Loucy (cell line): Measurements from ENCODE around the gene RPRML.

Source experiments
- H2AFZ ChIP-seq: fragments of 200-600 bp; sonication (generic); 2 replicates; pipeline ENCODE4 v1.6.0; 2016; ENCODE audit warnings: antibody characterized with exemption, mild to moderate bottlenecking, low read length, moderate library complexity
- H3F3A ChIP-seq: fragments of 200-600 bp; 2 replicates; pipeline ENCODE4 v1.6.0; 2016; ENCODE audit warnings: antibody characterized with exemption, low read depth, mild to moderate bottlenecking
- H3K27me3 ChIP-seq: fragments of 200-600 bp; sonication (generic); 2 replicates; pipeline ENCODE4 v1.6.1; 2014; ENCODE audit warnings: low read length, mild to moderate bottlenecking; ENCODE audit not compliant: insufficient read depth, poor library complexity, severe bottlenecking
- H3K36me3 ChIP-seq: fragments of 200-600 bp; sonication (generic); 2 replicates; pipeline ENCODE4 v1.6.1; 2016; ENCODE audit warnings: low read length; ENCODE audit not compliant: insufficient read depth
- H3K4me1 ChIP-seq: fragments of 200-600 bp; sonication (generic); 2 replicates; pipeline ENCODE4 v1.5.1; 2014; ENCODE audit warnings: low read length, mild to moderate bottlenecking; ENCODE audit not compliant: insufficient read depth, poor library complexity, severe bottlenecking
- H3K4me2 ChIP-seq: fragments of 200-600 bp; sonication (generic); 2 replicates; pipeline ENCODE4 v1.6.0; 2014; ENCODE audit warnings: antibody characterized with exemption, low read length, low read depth, mild to moderate bottlenecking; ENCODE audit not compliant: poor library complexity, severe bottlenecking
- H3K4me3 ChIP-seq: fragments of 200-600 bp; sonication (generic); 2 replicates; pipeline ENCODE4 v1.5.1; 2014; ENCODE audit warnings: low read length, mild to moderate bottlenecking, mixed read lengths; ENCODE audit not compliant: poor library complexity, severe bottlenecking
- H3K79me2 ChIP-seq: fragments of 200-600 bp; sonication (generic); 2 replicates; pipeline ENCODE4 v1.6.1; 2014; ENCODE audit warnings: low read length; ENCODE audit not compliant: insufficient read depth
- H3K9ac ChIP-seq: fragments of 200-600 bp; sonication (generic); 2 replicates; pipeline ENCODE4 v1.6.0; 2014; ENCODE audit warnings: mild to moderate bottlenecking, low read depth, low read length, moderate library complexity; ENCODE audit not compliant: poor library complexity, severe bottlenecking
- H3K9me2 ChIP-seq: fragments of 200-600 bp; sonication (generic); replicated peaks from 2 replicates; pipeline ENCODE4 v1.6.1; 2016; ENCODE audit warnings: low read depth, low read length, mixed read lengths
- H3K9me3 ChIP-seq: fragments of 200-600 bp; sonication (generic); 2 replicates; pipeline ENCODE4 v1.6.1; 2014; ENCODE audit warnings: mild to moderate bottlenecking, antibody characterized with exemption, low read length, low read depth; ENCODE audit not compliant: insufficient read depth
- H4K20me1 ChIP-seq: fragments of 200-600 bp; sonication (generic); 2 replicates; pipeline ENCODE4 v1.6.0; 2014; ENCODE audit warnings: antibody characterized with exemption, low read length, mild to moderate bottlenecking; ENCODE audit not compliant: insufficient read depth, poor library complexity, severe bottlenecking
- EZH2phosphoT487 ChIP-seq: fragments of 200-600 bp; IDR thresholded peaks from 2 replicates; pipeline ENCODE4 v1.6.1; 2018; ENCODE audit warnings: antibody characterized with exemption, mild to moderate bottlenecking, moderate library complexity, borderline replicate concordance
- TF ChIP-seq, protein P1 (sequence below): fragments of 200-600 bp; sonication (generic); conservative IDR thresholded peaks from 2 replicates; pipeline ENCODE4 v1.5.1; 2014; ENCODE audit warnings: mild to moderate bottlenecking, antibody characterized with exemption, low read length

RPRML gene

GRCh38 chr17:46976626-46977270 is 2.3 kb downstream of the RPRML start:
- Histone ChIP-seq H3K9me3 (no peaks in the 10 kb centered on the region), H3K4me3 (no peak overlapping the region), H3K9ac (no peak overlapping the region), H3K27me3 (no peaks in the 10 kb centered on the region), H3K4me1 (no peaks in the 10 kb centered on the region), H3K36me3 (no peaks in the 10 kb centered on the region), H3K4me2 (no peak overlapping the region), H3K79me2 (no peaks in the 10 kb centered on the region), H3K9me2 (no peaks in the 10 kb centered on the region), H2AFZ (no peak overlapping the region), H4K20me1 (no peaks in the 10 kb centered on the region), H3F3A (no peaks in the 10 kb centered on the region)
- TF ChIP-seq, protein P1, sequence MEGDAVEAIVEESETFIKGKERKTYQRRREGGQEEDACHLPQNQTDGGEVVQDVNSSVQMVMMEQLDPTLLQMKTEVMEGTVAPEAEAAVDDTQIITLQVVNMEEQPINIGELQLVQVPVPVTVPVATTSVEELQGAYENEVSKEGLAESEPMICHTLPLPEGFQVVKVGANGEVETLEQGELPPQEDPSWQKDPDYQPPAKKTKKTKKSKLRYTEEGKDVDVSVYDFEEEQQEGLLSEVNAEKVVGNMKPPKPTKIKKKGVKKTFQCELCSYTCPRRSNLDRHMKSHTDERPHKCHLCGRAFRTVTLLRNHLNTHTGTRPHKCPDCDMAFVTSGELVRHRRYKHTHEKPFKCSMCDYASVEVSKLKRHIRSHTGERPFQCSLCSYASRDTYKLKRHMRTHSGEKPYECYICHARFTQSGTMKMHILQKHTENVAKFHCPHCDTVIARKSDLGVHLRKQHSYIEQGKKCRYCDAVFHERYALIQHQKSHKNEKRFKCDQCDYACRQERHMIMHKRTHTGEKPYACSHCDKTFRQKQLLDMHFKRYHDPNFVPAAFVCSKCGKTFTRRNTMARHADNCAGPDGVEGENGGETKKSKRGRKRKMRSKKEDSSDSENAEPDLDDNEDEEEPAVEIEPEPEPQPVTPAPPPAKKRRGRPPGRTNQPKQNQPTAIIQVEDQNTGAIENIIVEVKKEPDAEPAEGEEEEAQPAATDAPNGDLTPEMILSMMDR = no peak
- no peak for TF ChIP-seq EZH2phosphoT487

DNA sequence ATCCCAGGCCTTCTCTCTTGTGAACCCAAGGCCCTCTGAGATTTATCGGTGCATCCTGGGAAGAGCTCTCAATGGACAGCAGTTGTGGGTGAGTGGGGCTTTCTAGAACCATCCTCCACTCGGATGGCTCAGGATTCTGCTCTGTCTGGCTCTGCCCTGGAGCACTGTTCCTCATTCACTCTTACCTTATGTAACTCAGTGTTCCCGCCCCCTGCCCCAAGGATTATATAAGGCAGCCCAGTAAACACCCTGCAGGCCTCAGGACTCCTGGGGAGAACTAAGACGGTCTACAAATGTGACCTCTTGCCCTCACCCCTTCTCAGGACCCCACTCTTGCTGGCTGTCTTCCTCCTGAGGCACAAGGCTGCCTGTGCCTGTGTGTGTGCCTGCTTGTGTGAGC is 3.8 kb downstream of the RPRML start:
- Histone ChIP-seq H3K9me2 (no peaks in the 10 kb centered on the region), H3F3A (no peaks in the 10 kb centered on the region), H3K4me2 (no peak overlapping the region), H4K20me1 (no peaks in the 10 kb centered on the region), H3K9me3 (no peaks in the 10 kb centered on the region), H3K9ac (no peak overlapping the region), H2AFZ (no peak overlapping the region), H3K4me3 (no peak overlapping the region), H3K36me3 (no peaks in the 10 kb centered on the region), H3K79me2 (no peaks in the 10 kb centered on the region), H3K4me1 (no peaks in the 10 kb centered on the region), H3K27me3 (no peaks in the 10 kb centered on the region)
- TF ChIP-seq, protein P1 = no peak
- no peak for TF ChIP-seq EZH2phosphoT487

GRCh38 chr17:46974086-46974485 is 5.0 kb downstream of the RPRML start:
- Histone ChIP-seq H3K9me2 (no peaks in the 10 kb centered on the region), H2AFZ (no peak overlapping the region), H3K36me3 (no peaks in the 10 kb centered on the region), H3K4me1 (no peaks in the 10 kb centered on the region), H3K4me2 (no peak overlapping the region), H4K20me1 (no peaks in the 10 kb centered on the region), H3F3A (no peaks in the 10 kb centered on the region), H3K9ac (no peak overlapping the region), H3K4me3 (no peak overlapping the region), H3K79me2 (no peaks in the 10 kb centered on the region), H3K9me3 (no peaks in the 10 kb centered on the region), H3K27me3 (no peaks in the 10 kb centered on the region)
- TF ChIP-seq EZH2phosphoT487 = no peak
- TF ChIP-seq, protein P1 = no peak
